ENCODE measurements around the gene FUT4.
"Not testable (repeated sequence)": the region's sequence is repeated elsewhere in the genome, so short reads cannot be mapped to it uniquely, and the experiment has no call there.

The FUT4 gene

DNA sequence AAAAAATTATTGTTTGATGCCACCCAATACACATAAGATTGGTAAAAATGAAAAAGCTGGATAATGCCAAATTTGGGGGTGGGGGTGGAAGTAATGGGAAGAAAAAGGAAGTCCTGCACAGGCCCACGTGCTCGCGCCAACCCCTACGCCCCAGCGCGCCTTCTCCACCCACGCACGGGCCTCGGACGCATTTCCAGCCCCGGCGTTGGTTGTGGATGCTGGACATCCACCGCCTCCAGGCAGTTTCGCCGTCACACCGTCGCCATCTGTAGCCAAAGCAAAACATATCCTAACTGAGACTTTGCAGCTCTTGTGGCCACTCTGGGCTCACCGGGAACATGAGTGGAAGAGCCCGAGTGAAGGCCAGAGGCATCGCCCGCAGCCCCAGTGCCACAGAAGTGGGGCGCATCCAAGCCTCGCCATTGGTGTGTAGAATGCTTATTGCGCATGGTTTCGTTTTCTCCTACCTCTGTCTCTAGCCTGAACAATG lies 23.5 kb downstream of the FUT4 start, which contains the start of gene PIWIL4:
Gene PIWIL4, plus strand, starts transcription at position 188 of the 490 bp plus-strand sequence. Its CDS starts 151 bp downstream, at position 339.
- no peak for DNase-seq (ENCODE audit: low spot score)

DNA sequence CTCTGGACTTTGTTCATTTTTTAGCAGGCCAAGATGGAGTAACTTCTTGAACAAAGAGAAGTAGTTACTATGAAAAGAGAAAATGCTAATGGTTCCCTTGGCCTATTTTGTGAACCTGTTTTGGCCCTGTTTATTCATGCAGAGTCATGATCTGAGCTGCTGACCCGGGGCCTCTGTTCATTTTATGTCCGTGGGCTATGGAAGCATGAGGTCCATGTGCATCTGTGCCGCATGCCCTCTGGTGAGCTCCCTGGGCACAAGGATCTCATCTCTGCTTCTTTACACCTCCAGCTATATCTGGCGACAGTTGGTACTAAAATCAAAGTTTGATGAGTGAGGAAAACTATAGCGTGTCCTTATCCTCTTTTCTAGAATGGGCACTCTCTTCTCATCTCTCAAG lies 24.5 kb downstream of the FUT4 start:
- no peak for DNase-seq (ENCODE audit: low spot score)

DNA sequence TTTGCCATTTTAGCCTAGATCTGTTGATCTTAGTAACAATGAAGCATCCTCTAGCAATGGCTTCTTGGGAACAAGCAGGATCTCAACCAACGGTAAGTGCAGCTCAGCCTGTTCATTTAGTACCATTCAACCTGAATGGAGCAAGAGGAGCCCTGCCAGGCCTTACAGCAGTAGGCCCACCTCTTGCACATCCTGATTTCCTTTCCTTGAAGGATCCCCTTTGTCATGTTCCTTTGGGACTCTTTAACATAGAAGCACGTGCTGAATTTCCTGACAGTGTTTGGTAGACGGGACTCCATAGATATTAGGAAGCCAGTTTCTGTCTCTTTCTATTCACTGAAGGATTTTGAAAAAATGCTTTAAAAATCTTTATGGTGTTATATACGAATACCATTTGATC lies 25.0 kb downstream of the FUT4 start:
- DNase-seq (ENCODE audit: low spot score), result no peak

DNA sequence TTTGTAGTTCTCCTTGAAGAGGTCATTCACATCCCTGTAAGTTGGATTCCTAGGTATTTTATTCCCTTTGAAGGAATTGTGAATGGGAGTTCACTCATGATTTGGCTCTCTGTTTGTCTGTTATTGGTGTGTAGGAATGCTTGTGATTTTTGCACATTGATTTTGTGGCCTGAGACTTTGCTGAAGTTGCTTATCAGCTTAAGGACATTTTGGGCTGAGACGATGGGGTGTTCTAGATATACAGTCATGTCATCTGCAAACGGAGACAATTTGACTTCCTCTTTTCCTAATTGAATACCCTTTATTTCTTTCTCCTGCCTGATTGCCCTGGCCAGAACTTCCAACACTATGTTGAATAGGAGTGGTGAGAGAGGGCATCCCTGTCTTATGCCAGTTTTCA lies 29.3 kb downstream of the FUT4 start:
- not testable (repeated sequence) for DNase-seq (ENCODE audit: low spot score)

DNA sequence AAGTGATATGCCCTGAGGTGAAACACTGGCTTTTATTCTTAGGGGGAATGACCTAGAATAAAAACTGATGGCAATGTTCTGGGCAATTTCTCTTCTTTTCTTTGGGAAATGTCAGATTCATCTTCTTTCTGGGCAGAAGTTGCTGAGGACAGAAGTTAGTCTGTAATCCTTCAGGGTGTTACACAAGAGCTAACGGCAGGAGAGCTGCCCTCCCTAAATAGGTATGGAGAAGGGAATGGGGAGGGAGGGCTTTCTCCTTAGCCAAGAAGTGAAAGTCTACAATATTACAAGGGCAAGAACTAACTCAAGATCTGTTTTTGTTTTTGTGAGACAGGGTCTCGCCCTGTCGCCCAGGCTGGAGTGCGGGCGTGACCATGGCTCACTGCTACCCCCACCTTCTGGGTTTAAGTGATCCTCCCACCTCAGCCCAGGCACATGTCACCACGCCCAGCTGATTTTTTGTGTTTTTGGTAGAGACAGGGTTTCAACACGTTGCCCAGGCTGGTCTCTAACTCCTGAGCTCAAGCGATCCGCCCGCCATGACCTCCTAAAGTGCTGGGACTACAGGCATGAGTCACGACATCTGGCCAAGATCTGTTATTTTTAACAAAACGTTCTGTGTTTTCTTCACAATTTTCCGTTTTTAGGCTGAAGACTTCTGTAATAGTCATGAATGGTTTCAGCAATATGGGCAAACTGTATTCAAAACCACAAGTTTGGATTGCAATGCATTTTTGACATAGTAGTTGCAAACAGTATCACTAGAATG lies 30.7 kb downstream of the FUT4 start:
- DNase-seq (ENCODE audit: low spot score), result no peak

DNA sequence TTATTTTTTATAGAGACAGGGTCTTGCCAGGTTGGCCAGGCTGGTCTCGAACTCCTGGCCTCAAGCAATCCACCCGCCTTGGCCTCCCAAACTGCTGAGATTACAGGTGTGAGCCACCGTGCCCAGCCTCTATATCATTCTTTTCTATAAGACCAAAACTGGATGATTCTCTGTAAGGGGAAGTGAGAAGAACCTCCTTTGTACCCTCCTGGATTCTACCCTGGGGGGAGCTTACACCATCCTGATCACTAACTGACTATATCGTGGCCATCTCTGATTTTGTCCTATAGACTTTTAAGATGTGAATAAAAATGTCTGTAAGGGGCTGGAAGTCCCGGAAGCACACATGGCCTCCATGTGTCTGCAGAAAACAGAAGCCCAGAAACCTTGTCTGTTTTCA lies 32.6 kb downstream of the FUT4 start:
- DNase-seq (ENCODE audit: low spot score), result no peak

DNA sequence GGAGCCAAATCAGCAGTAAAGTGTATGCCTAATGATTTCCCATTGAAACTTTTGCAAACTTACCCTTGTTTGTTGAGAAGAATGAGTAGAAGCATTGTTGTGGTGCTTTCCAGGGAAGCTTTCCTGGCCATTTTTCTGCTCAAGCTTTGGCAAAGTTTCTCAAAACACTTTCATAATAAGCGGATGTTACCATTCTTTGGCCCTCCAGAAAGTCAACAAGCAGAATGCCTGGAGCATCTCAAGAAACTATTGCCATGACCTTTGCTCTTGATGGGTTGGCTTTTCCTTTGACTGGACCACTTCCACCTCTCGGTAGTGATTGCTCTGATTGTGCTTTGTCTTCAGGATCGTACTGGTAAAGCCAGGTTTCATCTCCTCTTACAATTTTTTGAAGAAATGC lies 34.1 kb downstream of the FUT4 start:
- DNase-seq (ENCODE audit: low spot score), result no peak

DNA sequence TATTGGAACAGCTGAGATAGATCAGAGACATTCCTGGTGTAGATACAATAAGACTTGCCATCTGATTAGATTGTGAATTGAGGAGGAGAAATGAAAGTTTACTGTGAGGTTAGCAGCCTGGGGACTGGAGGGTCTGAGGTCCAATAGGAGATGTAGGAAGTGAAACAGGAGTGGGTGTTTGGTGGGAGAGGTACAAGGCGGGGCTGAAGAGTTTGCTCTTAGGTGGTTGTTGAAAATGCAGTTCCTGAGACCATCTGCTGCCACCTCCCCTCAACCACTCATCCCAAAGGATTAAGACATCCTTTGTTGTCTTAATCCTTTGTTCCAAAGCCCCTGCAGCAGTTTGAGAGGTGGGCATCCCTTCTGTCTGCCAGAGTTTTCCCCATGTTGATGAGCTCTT lies 38.2 kb downstream of the FUT4 start:
- no peak for DNase-seq (ENCODE audit: low spot score)

DNA sequence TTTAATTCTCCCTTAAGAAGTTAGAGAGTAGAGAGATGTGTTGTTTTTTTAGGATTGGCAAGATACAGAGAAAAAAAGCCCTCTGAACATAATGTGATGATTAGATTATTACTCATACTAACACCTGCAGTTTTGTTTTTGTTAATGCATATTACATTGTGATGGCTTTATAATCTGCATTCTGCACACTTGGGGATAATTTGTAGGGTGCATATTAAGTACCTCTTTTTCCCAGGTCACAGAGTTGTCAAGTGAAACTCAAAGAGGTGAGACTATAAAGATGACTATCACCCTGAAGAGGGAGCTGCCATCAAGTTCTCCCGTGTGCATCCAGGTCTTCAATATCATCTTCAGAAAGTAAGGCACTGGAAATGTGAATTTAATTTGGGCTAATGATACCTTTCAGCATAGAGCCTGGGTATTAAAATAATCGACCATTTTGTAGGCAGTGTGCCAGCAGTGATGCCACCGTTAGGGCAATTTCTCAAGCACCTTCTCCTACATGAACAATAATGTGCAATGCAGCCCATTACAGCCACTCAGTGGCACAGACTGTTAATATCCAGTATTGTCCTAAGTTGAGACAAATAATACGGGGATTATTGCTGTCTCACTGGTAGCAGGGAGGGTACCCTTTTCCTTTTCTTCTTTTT lies 39.6 kb downstream of the FUT4 start:
- DNase-seq (ENCODE audit: low spot score), result no peak

DNA sequence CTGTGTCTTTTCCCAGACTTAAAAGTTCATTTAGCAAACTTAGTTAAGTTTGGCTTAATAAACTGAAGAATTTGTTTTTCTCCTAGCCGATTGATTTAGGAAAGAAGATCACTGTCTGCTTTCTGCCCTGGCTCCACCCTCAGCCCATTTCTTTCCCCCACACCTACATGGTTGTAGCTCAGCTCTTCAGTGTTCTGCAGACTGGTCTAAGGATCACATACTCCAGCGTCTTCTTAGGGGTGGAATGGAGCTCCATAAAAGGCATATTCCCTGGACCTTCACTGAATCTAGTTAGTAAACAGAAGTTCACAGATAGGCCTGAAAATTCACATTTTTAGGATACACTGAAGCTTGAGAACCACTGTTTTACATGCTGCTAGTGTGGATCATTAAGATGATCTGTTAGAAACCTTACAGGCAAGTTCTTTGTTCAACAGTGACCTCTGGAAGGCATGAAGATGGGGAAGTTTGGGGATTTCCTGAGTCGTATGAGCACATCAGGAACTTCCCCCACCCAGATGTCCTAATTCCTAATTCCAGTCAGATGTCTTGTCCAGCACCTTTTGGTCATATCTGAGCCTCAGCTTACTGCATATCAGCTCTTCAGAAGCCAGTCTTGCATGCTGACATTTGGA lies 40.3 kb downstream of the FUT4 start:
- peak; percentile 34 for DNase-seq (ENCODE audit: low spot score)

DNA sequence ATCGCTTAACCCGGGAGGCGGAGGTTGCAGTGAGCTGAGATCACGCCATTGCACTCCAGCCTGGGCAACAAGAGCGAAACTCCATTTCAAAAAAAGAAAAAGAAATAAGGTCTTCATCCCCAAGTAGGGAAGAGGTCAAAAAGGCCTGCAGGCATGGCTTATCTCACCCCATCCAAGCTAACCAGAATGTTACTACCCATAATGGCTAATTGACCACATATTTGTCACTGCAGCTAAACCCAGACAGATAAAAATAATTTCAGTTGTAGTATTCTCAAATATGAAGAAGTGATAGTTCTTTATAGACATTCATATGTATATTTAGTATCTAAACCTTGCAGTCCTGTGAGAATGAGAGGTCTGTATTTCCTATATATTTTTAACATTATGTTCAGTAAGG lies 41.3 kb downstream of the FUT4 start:
- no peak for DNase-seq (ENCODE audit: low spot score)

DNA sequence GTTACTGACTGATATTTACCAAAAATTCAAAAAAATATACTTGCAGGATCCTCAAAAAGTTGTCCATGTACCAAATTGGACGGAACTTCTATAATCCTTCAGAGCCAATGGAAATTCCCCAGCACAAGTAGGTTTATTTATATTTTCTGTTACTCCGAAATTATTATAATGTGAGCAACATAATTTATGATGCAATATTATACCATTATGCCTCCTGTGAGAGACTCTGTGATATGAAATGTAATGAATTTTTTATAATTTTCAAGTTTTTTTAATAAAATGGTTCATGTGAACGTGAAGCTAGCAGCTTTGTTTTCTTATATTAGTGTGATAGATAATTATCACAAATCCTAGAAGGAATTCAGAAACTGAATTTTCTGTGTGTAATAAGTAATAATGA lies 41.7 kb downstream of the FUT4 start:
- DNase-seq (ENCODE audit: low spot score), result no peak

DNA sequence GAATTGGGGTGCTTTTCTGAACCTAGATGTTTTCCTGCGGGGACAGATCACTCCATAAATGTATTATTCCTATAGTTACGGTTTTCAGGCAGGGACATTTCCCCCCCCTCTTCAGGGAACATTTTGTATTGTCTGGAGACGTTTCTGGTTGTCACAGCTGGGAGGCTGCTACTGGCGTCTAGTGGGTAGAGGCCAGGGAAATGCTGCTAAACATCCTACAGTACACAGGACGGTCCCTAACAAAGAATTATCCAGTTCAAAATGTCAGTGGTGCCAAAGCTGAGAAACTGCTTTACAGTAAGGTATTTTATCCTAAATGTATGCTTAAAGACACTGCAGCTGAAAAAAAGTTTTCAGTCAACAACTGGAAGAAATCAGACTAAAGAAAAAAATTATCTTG lies 42.8 kb downstream of the FUT4 start:
- peak; percentile 69 for DNase-seq (ENCODE audit: low spot score)

DNA sequence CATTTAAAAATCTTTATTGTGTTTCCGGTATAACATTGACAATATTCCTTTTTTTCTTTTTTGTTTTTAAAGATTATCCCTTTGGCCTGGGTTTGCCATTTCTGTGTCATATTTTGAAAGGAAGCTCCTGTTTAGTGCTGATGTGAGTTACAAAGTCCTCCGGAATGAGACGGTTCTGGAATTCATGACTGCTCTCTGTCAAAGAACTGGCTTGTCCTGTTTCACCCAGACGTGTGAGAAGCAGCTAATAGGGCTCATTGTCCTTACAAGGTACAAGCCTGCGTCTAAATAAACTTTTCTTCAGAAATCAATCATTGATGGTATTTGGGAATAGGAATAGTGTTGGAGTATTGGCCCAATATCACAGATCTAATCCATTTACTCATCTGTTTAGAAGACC lies 43.3 kb downstream of the FUT4 start:
- no peak for DNase-seq (ENCODE audit: low spot score)

DNA sequence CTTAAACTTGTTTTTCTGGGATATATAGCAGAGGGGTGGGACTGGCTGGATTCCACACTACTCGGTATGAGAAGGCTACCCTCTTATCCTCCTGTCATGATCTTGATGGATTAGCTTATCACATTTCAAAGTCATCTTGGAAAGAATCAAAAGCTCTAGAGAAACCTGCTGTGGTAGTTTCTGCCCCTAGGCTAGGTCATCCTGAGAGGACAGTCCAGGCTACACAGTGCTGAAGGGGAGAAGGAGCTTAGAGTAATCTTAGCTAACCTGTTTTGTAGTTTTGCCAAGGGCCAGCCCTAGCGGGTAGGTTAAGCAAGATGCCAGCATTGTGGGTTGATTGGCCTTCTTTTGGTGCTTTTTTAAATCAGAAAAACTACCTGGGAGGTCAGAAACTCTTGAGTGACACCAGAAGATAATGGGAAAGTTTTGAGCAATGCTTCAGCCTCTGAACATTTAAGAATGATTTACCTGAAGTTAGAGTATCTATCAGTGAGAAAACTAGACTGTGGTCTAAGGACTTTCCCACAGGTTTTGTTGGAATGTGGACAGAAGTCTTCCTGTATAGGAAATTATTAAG lies 44.7 kb downstream of the FUT4 start:
- no peak for DNase-seq (ENCODE audit: low spot score)

DNA sequence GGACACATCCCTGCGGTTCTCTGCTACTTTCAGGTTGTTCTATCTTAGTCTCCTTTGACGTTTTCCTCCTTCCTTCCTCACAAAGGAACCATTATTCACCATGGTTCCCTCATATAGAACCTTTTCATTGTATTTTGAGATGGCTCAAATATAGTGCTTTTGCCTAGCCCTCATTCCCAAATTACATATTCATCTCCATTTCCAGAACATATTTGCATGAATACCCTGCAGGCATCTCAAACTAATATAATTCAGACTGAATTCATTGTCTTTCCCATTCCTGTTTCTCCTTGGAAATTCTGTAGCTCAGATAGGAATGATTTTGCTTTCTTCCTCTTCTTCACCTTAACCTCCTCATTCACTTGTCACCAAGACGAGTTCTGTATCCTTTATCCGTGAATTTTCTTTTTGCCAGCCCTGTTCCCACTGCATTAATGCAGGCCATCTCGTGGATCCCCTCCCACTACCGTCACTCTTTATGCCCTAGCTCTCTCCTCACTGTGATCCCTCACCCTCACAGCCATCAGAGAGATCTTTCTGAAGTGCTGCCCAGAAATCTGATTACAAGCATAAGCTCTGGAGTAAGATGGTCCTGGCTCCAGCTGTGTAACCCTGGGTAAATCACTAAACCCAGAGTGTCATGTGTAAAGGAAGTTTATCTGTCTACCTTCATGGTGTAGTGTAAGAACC lies 46.8 kb downstream of the FUT4 start:
- no peak for DNase-seq (ENCODE audit: low spot score)

DNA sequence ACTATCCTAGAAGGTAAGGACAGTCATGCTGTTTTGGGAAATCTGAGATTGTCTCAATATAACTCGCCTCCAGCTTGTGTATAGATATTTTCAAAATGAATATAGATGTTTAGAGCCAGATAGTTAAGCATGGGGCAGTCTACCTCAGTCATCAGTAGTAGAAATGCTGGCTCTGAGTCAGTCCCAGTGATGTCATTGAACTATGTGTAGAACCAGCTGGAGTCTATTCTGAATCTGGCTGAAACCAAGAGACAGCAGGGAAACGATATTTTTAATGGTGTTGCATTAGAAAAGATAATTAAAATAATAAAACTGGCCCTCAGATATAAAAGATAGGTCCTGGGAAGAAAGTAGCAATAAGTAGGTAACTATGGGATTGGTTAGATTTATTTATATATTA lies 49.3 kb downstream of the FUT4 start:
- peak; percentile 44 for DNase-seq (ENCODE audit: low spot score)

DNA sequence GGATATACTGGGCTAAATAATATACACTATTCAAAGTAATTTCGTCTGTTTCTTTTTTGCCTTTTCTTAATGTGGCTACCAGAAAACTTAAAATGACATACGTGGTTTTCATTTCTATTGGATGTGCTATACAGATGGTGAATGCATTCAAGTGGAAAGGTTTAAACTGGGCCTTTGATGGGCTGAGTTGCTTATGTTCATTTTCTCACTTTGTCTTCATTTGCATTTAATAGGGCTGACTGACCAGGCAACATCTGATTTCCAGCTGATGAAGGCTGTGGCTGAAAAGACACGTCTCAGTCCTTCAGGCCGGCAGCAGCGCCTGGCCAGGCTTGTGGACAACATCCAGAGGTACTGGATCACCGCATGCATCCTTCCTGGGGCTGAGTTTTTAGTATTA lies 51.4 kb downstream of the FUT4 start:
- no peak for DNase-seq (ENCODE audit: low spot score)

DNA sequence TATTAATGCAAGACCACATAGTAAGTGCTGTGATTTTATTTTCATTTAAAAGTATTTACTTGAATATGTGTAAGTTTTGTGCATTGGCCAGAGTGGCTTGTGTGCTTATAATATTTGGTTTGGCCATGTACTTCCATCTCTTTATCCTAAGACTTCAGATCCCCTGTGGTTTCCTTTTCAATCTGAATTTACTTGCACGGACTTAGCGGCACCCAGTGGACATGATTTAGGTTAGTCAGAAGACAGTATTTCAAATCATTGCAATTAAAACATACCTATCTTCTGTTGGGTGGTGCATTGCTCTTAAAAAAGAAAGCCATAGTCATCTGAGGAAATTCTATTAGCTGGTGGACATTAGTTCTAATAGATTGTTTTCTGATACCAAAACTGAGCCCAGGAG lies 54.2 kb downstream of the FUT4 start:
- DNase-seq (ENCODE audit: low spot score), result no peak

Measured in Ammon's horn (tissue), 1 donor.